ENCODE data around the gene SPRYD3.

SPRYD3 gene

DNA sequence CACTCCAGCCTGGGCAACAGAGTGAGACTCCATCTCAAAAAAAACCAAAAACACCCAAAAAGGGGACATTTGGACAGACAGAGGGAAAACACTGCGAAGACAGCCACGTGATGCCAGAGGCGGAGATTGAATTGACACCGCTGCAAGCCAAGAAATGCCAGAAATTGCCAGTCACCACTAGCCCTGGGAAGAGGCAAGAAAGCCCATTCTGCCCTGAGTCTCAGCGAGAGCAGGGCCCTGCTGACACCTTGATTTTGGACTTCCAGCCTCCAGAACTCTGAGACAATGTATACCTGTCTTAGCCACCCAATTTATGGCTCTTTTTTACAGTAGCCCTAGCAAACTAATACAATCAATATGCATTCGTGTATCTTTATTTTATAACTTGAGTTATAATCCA is 10.9 kb upstream of the SPRYD3 start:
- no peak for DNase-seq (ENCODE audit: low read depth)
- TF ChIP-seq, protein P1, sequence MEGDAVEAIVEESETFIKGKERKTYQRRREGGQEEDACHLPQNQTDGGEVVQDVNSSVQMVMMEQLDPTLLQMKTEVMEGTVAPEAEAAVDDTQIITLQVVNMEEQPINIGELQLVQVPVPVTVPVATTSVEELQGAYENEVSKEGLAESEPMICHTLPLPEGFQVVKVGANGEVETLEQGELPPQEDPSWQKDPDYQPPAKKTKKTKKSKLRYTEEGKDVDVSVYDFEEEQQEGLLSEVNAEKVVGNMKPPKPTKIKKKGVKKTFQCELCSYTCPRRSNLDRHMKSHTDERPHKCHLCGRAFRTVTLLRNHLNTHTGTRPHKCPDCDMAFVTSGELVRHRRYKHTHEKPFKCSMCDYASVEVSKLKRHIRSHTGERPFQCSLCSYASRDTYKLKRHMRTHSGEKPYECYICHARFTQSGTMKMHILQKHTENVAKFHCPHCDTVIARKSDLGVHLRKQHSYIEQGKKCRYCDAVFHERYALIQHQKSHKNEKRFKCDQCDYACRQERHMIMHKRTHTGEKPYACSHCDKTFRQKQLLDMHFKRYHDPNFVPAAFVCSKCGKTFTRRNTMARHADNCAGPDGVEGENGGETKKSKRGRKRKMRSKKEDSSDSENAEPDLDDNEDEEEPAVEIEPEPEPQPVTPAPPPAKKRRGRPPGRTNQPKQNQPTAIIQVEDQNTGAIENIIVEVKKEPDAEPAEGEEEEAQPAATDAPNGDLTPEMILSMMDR (IDR thresholded peaks at IDR 0.05; ENCODE audit: control insufficient read depth, extremely low read depth, insufficient read depth), result no peak
- H3K4me3 ChIP-seq (ENCODE audit: low read depth, low read length), result no peak overlapping the region

DNA sequence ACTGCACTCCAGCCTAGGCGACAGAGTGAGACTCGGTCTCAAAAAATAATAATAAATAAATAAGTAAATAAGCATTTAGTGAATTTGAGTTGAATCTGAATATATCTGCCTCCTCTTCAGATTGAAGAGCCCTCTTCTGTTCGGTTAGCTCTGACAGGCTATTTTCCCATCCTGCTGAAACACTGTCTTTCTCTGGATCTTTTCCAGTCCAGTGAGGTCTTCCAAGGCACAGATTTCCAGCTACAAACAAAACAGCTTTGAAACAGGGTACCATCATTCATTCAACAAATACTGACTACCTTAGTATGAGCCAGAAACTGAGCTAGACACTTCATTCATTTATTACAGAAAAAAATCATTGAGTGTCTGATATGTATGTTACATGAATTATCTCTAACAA is 7.2 kb upstream of the SPRYD3 start:
- DNase-seq (ENCODE audit: low read depth), result no peak
- no peak overlapping the region for H3K4me3 ChIP-seq (ENCODE audit: low read depth, low read length)
- TF ChIP-seq, protein P1 (IDR thresholded peaks at IDR 0.05; ENCODE audit: control insufficient read depth, extremely low read depth, insufficient read depth), result no peak

DNA sequence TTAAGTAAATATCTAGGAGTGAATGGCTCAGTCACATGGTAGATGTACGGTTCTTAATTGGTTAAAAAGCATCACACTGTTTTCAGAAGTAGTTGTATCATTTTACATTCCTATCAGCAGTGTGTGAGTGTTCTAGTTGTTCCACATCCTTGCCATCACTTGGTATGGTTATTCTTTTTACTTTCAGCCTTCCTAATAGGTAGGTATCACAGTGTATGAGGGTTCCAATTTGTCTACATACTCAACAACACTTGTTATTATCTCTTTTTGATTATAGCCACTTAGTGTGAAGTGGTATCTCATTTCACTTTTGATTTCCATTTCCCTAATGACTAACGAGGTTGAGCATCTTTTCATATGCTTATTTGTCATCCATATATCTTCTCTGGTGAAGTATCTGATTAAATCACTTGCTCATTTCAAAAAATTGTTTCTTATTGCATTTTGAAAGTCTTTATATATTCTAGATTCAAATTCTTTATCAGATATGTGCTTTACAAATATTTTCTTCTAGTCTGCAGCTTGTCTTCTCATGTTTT is 3.5 kb upstream of the SPRYD3 start:
- TF ChIP-seq, protein P1 (IDR thresholded peaks at IDR 0.05; ENCODE audit: control insufficient read depth, extremely low read depth, insufficient read depth), result no peak
- no peak overlapping the region for H3K4me3 ChIP-seq (ENCODE audit: low read depth, low read length)
- DNase-seq (ENCODE audit: low read depth), result no peak

DNA sequence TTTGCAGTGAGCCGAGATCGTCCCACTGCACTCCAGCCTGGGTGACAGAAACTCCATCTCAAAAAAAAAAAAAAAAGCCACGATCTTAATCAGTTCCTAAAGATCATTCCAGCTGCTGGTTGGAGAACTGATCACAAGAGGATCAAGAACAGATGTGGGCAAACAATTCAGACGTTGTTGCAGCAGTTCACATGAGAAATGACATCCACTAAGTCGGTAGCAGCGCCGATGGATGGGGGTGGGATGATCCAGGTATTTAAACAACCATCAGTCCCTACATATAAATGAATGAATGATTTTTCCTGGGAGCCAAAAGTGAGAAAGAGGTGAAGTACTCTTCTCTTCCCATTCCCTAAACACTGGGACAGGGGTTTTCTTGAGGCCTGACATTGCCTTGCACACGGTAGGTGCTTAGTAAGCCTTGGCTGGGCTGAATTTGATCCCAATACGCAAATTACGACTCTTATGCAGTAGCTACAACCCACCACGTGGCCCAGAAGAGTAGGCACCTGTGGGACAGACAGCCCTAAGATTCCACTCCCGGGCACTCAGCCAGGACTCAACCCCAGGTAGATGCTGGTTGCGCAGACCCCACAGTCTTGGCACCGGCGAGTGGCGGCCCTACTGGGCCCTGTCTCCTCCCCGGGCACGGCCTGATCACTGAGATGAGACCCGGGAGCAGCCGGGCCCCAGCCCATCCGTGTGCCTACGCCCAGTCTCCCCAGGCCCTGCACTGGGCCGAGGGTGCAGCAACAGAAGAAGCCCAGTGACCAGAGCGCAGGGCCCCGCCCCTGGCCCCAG is 565 bp downstream of the SPRYD3 start:
- DNase-seq (ENCODE audit: low read depth), result no peak
- TF ChIP-seq, protein P1 (IDR thresholded peaks at IDR 0.05; ENCODE audit: control insufficient read depth, extremely low read depth, insufficient read depth), result no peak
- peak overlapping the region; percentile 64 for H3K4me3 ChIP-seq (ENCODE audit: low read depth, low read length)

DNA sequence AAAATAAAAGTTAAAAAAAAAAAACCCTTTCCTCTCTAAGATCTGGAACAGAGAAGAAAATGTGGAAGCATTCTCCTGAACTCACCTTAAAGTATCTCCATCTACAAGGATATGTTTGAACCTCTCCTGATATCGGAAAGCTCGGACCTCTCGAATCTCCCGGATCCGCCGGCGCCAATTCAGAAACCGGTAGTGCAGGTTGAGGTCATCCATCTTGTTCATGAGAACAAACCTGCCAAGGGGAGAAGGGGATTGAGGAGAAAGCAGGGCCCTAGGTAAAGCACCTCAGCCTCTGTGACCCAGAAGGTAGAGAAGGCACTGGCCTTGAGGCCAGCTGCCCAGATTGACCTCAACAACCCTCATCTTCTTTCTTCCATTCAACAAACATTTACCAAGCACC is 2.2 kb downstream of the SPRYD3 start:
- no peak for DNase-seq (ENCODE audit: low read depth)
- TF ChIP-seq, protein P1 (IDR thresholded peaks at IDR 0.05; ENCODE audit: control insufficient read depth, extremely low read depth, insufficient read depth), result no peak
- no peak overlapping the region for H3K4me3 ChIP-seq (ENCODE audit: low read depth, low read length)

DNA sequence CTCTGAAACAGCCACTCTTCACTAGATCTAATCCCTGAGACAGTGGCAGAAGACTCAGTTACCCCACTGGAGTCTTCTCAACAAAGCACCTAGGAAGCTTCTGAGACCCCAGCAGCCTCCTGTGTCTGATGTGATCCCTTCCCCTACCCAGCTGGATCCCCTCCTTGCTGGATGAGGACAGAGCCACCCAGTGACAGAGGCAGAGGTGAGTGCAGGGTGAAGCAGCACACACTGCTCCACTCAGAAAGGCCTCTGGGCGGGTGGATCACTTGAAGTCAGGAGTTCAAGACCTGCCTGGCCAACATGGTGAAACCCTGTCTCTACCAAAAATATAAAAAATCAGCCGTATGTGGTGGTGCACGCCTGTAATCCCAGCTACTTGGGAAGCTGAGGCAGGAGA is 2.7 kb downstream of the SPRYD3 start:
- no peak for DNase-seq (ENCODE audit: low read depth)
- TF ChIP-seq, protein P1 (IDR thresholded peaks at IDR 0.05; ENCODE audit: control insufficient read depth, extremely low read depth, insufficient read depth), result no peak

DNA sequence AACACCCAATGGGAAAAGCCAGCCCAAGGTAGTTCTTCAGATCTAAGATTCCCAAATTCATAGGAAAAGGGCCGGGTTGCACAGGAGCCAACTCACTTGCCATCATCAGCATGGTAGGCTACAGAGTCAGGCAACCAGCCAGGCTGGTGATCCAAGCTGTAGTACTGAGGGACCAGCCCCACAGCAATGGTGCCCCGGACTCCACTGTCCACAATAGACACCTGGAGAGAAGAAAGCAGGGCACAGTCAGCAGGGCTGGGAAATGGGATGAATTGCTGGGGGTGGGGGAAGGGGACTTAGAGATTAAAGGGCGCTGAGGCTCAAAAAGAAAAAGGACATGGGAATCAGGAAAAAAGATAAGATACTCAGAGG is 4.2 kb downstream of the SPRYD3 start:
- H3K4me3 ChIP-seq (ENCODE audit: low read depth, low read length), result no peak overlapping the region
- no peak for DNase-seq (ENCODE audit: low read depth)
- TF ChIP-seq, protein P1 (IDR thresholded peaks at IDR 0.05; ENCODE audit: control insufficient read depth, extremely low read depth, insufficient read depth), result no peak

More for the DNA sequence above, 2.7 kb downstream of the SPRYD3 start:
- no peak overlapping the region for H3K4me3 ChIP-seq (ENCODE audit: low read depth, low read length)
